Hematopoietic multipotent progenitor cell treated with erythropoietin and hydrocortisone succinate and interleukin-3 and kit ligand, for 17 days (in vitro differentiated cells): ENCODE measurements around the gene FRMD1.

ENCODE experiments used
- DNase-seq: peaks from one replicate; pipeline ENCODE4 v3.0.0-alpha.2; 2015; ENCODE audit warnings: low spot score

FRMD1 gene

DNA sequence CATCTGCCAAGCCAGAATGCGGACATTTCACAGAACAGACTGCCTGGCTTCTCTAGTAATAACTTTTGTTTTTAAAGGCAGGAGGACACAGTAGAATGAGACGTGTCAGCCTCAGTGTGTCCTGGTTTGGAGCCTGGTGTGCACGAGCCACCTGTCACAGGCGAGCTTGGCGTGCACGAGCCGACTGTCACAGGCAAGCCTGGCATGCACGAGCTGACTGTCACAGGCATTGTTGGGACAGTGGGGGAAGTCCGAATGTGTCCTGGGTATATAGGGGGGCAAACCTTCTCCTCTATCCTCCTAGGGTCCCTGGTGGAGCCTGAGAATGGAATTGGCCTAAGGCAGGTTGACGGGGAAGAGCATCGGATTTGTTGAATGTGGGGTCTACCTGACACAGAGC, 74.1 kb downstream of the FRMD1 start:
- no peak for DNase-seq

DNA sequence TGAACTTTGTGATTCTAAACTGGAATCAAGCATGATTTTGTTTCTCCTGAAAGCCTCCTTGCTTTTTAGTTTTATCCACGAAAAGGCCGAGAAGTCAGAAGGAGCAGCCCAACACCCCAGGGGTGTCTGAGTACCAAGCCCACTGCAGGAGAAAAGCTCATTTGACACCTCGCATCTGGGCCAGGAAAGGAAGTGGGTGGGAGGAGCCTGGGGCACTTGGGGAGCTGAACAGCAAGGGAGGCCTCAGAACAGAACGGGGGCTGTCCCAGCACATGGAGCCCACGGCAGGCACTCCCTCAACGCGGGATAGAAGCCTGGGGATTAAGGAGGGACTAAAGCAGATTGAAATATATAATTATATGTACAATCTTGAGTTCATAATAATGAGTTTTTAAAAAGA, 75.0 kb downstream of the FRMD1 start:
- no peak for DNase-seq
